GM19438 (cell line): ENCODE data around the gene ZNF182.
"Not testable (repeated sequence)": the region's sequence is repeated elsewhere in the genome, so short reads cannot be mapped to it uniquely, and the experiment has no call there.

Experiments
- ATAC-seq: cut with Tn5 transposase; IDR thresholded peaks from one replicate; pipeline ENCODE4 v1.9.1; 2021; ENCODE audit warnings: low read depth; ENCODE audit not compliant: unreplicated experiment

ZNF182 gene

GRCh38 chrX:48003758-48004457, at the start of gene ZNF182:
TSS of gene ZNF182 (minus strand) at chrX:48003989. CDS start at chrX:48002609, 1,380 bp downstream.
- ATAC-seq = peak; percentile 95

GRCh38 chrX:48046846-48047245, 43.1 kb upstream of the ZNF182 start:
- no peak for ATAC-seq

- no peak for ATAC-seq
Measured at GRCh38 chrX:48045410-48046311, 41.9 kb upstream of the ZNF182 start.

- ATAC-seq = no peak
Measured at GRCh38 chrX:48043056-48043455, 39.3 kb upstream of the ZNF182 start.

- no peak for ATAC-seq
Measured at GRCh38 chrX:48035891-48036290, 32.1 kb upstream of the ZNF182 start.

GRCh38 chrX:48030641-48031173, 26.9 kb upstream of the ZNF182 start:
- not testable (repeated sequence) for ATAC-seq

GRCh38 chrX:48030237-48030636, 26.4 kb upstream of the ZNF182 start:
- no peak for ATAC-seq

GRCh38 chrX:48028091-48028490, 24.3 kb upstream of the ZNF182 start:
- ATAC-seq = no peak

- not testable (repeated sequence) for ATAC-seq
Measured at GRCh38 chrX:48027545-48027944, 23.8 kb upstream of the ZNF182 start.

GRCh38 chrX:48025561-48025960, 21.8 kb upstream of the ZNF182 start:
- ATAC-seq = no peak

GRCh38 chrX:48022738-48023137, 18.9 kb upstream of the ZNF182 start:
- ATAC-seq = no peak

- ATAC-seq = no peak
Measured at GRCh38 chrX:48022100-48022499, 18.3 kb upstream of the ZNF182 start.

- ATAC-seq = peak; percentile 63
Measured at GRCh38 chrX:48021026-48021900, 17.5 kb upstream of the ZNF182 start.

GRCh38 chrX:48020472-48020871, 16.7 kb upstream of the ZNF182 start:
- not testable (repeated sequence) for ATAC-seq

- not testable (repeated sequence) for ATAC-seq
Measured at GRCh38 chrX:48019892-48020291, 16.1 kb upstream of the ZNF182 start.

GRCh38 chrX:48016583-48017310, 13.0 kb upstream of the ZNF182 start:
- not testable (repeated sequence) for ATAC-seq

- ATAC-seq = not testable (repeated sequence)
Measured at GRCh38 chrX:48009445-48009960, 5.7 kb upstream of the ZNF182 start.

GRCh38 chrX:48006688-48007087, 2.9 kb upstream of the ZNF182 start, which contains the start of gene SPACA5:
TSS of gene SPACA5 (plus strand) at chrX:48006988. CDS start at chrX:48007803, 815 bp downstream.
- ATAC-seq = not testable (repeated sequence)

GRCh38 chrX:48003367-48003757, 427 bp downstream of the ZNF182 start:
- ATAC-seq = no peak
